HCEC 1CT (cell line): ENCODE results near the gene GARNL3.

Source experiments
- DNase-seq: peaks from one replicate; pipeline ENCODE4 v3.0.0-alpha.2; 2017

The GARNL3 gene

DNA sequence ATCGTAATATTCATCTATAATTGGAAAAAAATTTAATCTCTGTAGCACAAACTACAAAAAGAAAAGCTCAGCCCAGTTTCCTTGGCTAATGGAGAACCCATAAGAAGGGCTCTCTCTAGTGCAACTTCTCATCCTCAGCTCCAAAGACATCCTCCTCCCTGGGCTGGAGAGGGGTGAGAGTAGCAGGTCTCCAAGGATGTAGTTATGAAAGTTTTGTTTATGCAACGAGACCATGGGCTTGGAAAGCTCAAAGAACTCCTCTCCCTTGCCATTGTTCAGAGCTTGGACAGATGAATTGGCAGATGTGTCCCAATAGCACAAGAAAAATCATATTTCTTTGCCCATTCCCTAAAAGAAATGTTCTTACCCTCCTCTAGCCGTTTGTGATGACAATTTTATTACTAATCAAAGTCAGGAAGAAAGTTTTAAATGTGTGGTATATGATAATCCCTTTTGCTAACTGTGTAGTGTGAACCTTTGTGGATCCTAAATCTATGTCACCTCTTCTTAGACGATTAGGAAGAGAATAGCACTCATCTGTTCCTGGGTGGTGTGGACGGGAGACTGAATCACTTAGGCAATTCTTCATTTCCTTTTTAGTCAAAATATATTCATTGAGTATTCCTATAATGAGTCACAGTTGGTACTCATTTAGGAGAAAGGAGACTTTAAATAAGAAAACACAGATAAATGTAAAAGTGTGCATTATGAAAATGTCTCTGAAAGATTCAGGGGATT, 52.2 kb downstream of the GARNL3 start:
- peak; percentile 66 for DNase-seq

DNA sequence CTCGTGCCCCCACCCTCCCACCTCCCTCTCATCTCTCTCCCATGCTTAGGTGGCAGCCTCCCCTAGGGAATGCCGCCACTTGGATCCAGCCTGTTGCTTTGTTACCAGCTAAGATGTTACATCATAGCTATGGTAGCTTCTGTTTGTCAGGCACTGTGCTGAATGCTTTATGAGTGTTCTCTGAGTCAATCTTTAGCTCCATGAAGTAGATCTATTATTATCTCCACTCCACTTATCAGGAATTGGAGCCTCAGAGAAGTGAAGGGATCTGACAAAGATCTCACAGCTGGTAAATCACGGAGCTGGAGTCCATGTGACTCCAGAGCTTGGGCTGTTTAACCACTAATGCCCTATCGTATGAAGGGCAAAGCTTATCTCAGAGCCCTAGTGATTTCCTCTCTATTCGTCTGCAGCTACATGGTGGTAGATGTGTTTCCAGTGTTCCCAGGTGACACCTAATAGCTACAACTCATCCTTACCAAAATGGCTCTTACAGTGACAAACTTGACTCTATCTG, 54.1 kb downstream of the GARNL3 start:
- DNase-seq, result peak; percentile 82

DNA sequence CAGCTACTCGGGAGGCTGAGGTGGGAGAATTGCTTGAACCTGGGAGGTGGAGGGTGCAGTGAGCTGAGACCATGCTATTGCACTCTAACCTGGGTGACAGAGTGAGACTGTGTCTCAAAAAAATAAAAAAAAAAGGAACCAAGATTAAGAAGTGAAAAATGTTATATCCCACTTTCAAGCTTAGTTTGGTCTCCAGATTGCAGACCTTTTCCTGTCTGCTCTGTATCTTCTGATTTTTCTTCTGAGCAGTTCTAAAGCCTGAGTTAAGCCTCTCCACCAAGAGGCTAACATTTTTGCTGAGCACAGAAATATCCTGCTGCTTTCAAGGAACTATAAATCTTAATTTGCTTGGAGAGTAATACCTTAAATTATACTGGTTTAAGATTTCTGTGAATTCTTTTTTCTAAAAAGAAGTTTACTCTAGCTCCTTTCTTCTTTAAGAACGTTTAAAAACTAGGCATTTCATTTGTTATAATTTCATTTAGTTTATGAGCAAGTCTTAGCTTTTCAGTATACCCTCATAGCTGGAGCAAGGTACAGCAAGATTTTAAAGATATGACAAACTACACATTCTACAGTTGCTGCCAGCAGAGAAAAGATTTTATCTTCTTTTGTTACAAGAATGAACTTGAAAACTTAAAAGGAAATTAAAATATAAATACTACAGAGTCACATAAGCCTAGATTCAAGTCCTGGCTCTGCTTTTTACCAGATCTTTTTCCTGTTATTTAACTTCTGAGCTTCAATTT, 55.0 kb downstream of the GARNL3 start:
- no peak for DNase-seq

DNA sequence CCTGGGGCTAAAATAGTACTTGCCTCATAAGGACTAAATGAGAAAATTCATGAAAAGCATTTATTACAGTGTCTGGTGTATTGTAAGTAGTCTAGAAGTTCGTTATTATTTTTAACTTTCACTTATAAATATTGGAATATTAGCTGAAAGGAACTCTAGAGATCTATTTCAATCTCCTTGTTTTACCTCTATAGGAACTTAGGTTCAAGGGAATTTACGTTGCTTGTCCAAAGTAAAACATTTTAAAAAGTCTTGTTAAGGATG, 55.5 kb downstream of the GARNL3 start:
- no peak for DNase-seq

DNA sequence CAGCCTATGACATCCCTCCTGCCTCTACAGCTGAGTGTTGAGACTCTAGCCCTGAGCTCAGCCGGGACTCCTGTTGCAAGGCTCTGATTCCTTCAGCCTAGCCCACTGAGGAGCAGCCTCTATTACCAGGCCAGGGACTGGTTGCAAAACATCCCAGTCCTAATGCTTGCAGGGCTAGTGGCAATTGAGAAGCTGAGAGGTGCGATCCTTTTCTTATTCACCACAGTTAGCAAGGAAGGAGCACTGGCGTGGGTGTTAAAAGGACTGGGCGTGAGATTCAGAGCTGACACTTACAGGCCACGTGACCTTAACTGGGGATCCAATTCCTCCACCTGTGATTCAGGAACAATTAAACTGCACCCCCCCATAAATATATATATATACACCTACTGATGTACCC, 58.8 kb downstream of the GARNL3 start:
- no peak for DNase-seq

DNA sequence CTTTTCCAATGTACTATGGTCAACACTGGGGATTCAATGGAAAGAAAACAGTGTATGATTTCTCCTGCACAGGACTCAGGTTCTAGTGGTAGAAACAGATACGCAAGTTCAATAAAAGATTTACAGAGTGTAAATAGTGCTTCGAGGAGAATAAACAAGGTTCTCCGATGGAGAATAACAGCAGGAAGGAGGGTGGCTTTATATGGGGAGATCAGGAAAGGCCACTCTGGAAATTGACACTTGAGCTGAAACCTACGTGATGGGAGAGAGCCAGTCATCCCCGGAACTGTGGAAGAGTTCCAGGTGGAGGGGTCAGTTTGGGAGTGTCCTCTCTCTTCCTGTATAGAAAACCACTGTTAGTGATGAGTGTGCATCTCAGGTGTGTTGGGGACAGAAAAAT, 65.9 kb downstream of the GARNL3 start:
- DNase-seq, result no peak

DNA sequence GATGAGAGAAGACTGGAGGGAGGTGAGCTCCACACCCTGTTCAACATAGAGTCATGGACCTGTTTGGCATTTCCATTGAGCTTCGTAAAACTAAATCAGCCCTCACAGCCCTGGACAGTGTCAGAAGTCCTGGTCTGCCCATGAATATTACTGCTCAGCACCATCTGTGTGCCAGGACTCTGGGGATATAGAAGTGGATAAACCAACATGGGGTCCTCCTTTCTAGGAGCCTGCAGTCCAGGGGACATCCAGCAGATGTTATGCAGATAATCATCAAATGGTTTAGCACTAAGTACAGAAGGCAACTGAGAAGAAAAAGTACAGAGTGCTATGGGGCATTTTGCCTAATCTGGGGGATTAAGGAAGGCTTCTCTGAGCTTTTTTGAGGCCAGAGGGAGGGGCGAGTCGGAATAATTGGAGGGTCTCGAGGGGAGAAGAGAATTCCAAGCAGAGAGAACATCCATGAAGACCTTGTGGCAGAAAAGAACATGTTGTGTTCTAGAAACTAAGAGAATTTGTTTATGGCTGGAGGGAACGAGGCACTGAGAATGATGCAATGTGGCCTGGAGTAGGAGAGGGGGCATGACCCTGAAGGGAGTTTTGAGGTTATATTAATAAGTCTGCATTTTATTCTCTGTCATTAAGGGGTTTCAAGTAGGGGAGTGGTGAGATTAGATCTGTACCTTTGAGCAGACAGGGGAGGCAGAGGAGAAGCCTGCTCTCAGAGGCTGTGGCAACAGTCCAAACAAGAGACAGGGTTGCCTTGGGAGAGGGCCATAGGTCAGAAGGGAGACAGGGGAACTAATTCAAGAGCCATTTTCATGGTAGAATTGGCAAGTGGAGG, 68.9 kb downstream of the GARNL3 start:
- no peak for DNase-seq

DNA sequence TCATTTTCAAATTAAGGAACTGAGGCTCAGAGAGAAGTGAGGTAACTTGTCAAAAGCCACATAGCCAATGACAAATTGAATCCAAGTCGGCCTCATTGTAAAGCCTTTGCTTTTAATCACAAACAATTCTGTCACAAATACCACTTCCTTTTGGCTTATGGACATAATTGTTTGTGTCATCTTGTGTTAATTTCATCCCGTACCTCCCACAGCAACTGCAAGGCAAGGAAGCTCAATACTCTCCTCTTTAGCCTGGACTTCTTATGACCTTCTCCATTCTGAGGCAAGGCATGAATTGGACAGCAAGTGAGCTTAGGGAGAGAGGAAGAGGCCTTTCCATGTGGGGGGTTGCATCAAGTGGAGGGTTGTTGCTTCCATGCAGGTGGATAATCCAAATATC, 70.2 kb downstream of the GARNL3 start:
- DNase-seq, result no peak

DNA sequence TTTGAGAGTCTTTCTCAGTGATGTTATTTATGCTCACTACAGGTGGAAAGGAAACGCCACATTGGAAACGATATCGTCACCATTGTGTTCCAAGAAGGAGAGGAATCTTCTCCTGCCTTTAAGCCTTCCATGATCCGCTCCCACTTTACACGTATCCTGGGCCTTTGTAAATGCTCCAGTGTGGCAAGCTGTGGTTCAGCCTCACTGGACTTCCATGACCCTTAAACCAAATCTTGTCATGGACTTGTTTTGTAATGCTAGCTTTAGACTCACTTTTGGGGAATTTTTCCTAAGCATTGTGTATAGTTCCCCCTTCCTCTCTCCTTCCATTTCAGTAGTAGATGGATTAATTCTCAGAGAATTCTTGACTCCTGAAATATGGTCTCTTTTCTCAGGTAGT, 71.5 kb downstream of the GARNL3 start:
- DNase-seq, result peak; percentile 48

DNA sequence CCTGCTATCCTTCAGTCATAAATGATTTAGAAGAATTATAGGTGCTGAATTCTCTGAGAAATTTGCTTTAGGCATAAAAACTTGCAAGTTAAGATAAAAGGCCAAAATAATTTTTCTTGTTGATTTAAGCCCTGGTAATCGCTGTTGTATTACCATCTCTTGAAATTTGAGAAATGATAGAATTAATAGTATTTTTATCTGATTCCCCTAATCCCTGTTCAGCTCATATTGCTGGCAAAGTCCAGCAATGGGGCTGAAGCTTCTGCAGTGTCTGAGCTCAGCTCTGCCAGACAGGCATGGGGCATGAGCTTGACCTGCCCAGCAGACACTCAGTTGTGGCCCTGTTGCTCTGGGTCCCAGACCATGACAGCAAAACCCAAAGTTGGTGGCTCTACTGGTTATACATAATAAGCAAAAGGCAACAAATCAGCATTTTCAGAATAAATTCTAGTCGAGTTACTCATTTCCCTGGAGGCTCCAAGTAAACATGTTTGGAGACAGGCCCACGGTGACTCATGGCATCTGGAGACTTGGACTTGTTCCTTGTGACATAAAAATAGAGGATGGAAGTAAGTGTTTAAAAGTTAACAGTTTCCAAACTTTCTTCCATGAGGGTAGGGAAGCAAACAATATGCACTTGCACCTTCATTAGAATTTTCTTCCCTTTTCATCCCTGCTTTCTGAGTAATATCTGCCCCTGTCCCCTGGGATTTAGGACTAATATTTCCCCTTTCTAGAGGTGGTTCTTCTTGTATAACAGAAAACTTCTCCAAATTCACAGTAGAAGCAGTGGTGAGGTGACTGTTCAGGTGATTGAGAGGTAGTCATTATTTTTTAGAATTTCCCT, 72.2 kb downstream of the GARNL3 start:
- peak; percentile 96 for DNase-seq

DNA sequence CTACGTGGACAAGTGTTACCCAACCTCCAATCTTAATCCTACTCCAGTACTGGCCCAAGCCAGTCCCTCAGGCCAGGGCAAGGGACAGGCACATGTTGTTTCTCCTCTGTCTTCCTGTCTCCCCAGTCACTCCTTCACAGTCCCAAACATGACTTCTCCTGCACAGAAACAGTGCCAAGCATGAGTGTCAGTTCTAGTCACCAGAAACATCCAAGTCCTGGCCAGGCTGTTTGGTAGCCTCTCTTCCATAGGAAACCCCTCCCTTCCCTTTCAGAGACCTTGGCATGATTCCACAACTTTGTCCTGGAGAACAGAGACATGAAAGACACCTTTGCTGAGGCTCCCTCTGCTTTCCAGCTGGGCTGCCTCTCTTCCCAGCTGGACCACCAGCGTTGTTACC, 76.1 kb downstream of the GARNL3 start:
- no peak for DNase-seq

DNA sequence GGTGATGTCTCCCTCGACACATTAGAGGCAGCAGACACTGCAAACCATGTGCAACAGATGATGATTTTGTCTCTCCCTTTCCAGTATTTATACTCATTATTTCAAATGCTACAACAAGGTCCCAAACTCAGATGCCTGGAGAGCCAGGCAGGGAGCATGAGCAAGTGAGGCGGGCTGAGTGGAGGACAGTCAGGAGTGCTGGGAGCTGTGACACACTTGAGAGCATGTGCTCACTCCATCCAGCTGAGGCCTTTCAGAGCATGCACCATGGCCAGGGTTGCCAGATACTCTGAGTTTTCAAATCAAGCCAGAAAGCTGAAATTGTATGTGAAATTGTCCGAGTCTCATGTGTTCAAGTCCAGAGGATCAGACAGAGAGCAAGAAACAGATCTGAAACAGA, 76.6 kb downstream of the GARNL3 start:
- no peak for DNase-seq

DNA sequence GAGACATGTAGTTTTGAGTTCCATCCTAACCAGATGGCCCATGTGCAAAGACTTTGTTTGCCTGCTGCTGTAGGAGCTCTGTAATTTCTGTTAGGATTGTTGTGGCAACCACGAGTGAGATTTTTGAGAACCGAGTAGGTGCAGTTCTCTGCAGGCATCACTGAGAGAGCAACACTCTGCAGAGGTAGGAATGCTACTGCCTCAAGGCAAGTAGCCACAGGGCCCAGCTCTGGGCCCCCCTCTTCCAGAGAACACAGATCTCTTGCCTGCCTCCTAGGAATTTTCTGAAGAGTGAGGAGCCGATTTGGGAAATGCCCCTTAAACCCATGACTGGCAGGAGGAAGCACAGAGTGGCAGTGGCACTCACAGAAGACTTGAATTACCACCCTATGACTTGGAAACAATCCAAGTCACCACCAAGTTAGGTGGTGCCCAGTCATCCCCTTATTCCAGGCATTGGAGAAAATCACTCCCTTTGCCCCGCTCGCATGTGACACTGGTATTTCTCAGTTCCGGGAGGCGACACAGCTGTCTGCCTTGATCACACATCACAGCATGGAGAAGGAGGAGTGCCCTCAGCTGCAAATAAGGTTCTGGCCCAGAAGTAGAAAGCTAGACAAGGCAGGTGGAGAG, 79.9 kb downstream of the GARNL3 start:
- DNase-seq, result no peak

DNA sequence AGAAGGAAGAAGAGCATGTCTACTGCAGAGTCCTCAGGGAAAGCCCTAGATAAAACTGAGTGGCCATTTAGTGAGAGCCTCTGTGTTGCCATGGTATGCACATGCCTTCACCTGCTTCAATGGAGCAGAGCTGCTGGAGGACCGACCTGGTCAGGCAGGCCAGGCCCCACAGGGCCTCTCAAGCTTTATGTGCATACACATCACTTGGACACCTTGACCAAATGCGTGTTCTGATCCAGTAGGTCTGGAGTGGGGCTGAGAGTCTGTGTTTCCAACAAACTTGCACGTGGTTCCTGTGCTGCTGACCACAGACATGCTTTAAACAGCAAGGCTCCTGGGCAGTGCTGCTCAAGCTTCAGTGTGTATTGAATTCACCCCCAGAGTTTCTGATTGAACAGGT, 81.0 kb downstream of the GARNL3 start:
- no peak for DNase-seq

DNA sequence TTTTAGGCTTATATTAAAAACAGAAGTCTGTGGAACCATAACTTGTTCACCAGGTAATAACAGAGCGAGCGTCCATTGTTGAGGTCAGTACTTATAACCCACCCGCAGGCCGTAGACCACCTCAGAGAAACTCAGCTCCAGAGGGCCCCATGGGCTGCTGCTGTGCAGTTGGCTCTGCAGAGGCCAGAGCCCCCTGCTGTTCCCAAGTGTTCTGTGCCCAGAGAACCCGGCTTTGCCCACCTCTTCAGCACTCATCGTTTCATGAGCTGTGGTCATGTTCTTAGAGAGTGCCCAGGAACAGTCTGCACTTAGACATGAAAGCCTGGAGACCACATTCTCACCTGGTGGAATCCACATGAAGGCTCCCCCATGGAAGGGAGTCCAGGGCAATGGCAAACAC, 82.0 kb downstream of the GARNL3 start:
- no peak for DNase-seq

DNA sequence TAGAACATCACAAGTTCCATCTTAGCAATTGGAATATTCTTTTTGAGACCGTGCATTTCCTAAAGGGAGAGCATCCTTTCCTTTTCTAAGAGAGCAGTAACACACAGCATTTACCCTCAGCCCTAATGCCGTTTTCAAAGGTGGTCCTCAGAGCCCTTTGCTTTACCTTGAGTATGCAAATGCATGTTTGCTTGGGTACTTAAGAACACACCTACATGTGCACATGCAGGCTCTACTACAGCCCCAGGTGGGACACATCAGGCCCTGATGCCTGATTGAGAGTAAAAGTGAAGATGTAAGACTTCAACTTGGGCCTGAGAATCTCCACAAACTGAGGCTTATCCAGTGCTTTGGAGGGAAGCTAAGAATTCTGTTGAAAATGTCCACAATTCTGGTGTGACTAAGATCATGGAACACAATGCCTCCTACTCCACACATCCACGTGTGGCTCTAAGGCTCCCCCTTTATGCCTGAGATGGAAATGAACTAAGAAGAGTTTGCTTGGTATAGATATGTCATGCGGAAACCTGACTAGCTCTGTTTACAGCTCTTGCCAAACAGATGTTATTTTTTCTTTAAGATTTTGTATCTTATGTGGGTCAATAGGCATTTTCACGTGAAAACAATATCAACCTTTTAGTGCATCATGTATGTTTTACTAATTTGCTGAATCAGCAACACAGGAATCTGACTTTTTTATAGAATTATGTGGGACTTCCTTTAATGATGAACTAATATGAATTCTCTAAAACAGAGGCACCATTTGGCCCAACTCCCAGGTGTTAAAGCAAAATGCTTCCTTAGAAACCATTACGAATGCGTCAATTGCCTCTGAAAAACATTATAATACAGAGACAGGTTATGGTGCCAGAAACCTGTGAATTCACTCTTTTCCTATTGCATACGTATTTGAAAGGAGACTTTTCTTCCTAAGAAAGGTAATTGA, 83.5 kb downstream of the GARNL3 start:
- peak; percentile 48 for DNase-seq

DNA sequence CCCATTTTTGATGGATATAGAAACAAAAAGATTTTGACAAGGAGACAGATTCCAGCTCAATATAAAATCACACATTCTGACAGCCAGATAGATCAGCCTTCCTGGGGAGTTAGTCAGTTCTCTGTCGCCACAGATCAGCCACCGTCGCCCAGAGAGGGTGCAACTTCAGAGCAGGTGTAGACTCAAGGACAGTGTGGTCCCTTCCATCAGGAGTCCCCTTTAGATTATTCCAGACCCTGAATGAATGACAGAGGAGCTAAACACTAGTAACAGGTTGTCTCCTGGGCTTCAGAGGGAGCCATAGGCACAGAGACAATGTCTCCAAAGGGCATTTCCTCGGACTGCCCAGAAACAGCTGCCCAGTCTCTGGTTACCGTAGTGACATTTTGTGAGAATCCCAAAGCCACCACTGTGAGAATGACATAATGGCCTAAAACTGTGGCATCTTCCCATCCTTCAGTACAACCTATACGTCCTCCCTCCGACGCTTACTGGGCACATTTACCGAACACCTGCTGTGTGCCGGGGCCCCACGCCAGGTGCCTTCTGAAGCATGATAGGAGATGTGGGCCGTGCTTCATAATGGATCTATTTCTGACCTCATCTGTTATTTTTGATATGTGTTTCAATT, 85.0 kb downstream of the GARNL3 start:
- no peak for DNase-seq

DNA sequence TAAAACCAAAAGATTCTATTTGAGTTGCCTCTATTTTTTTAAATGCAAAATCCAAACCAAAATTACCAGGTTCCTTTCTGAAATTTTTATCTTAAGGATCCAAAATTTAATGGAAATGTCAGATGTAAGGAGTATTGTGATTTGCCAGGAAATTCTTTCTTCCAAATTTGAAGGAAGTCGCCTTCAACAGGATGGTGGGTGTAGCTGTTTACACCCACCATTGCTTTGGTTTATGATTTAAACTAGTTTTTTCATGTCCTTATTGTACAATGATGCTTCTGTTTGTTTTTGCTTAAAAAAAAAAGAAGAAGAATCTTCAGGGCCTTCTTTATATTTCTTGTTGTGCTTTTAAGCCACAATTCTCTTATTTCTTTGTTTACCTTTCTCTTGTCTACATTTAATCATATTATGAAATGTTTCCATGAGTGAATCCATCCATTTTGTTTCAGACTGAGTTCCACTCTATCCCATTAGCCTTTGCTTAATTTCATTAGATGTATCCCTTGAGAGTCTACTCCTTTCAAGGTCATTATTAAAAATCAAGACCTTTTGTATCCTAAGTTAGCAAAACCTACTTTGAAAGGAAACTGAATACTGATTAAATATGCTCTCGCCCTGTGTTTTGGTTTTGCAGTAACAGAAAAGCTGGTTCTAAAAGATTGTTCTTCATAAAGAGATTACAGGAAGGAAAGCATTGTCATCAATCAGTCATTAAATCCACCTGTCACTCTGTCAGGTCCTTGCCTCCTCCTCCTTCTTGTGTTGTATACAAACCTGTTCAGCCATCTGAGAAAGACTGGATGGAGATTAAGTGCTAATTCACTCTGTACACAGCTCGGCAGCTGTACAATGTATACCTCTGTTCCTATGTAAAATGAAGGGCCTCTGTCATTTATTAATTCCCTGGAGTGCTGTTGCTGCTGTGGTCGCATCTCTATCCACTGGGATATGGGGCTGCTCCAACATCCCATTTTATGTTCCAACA, 86.9 kb downstream of the GARNL3 start:
- DNase-seq, result no peak

DNA sequence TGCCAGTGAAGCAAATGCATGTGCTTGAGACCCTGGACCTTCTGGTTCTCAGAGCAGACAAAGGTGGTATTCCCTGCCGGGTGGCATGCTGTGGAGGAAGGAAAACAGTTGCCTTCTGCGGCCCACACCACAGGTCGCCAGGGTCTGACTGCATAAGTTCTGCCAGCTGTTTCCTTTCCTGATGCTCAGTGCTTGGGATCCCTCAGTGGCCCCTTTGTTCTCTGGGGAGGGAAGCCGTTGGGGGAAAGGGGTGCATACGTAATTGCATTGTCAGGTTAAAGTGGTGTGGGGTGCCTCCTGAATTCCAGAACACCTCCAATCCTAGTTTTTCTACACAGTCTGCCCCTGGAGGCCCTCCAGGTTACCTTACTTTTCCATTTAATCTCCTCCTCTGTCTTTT, 89.3 kb downstream of the GARNL3 start:
- no peak for DNase-seq
